Fibroblast of mammary gland (primary cell): Measurements from ENCODE around the gene CCL5.

Experiments
- DNase-seq: peaks from one replicate; pipeline ENCODE4 v3.0.0-alpha.2; 2010; ENCODE audit warnings: low read depth
- H3K4me3 ChIP-seq: 2 replicates; pipeline ENCODE4 v1.5.1; 2011; ENCODE audit warnings: low read depth, mild to moderate bottlenecking, low read length, moderate library complexity; ENCODE audit not compliant: control insufficient read depth
- CTCF ChIP-seq: conservative IDR thresholded peaks from 2 replicates; pipeline ENCODE4 v1.5.1; 2011; ENCODE audit warnings: low read depth, low read length, inconsistent platforms; ENCODE audit not compliant: control insufficient read depth, insufficient read depth

The CCL5 gene

GRCh38 chr17:35915153-35915964 is 35.2 kb upstream of the CCL5 start:
- DNase-seq: no peak
- TF ChIP-seq CTCF: no peak
- no peak overlapping the region for H3K4me3 ChIP-seq

- DNase-seq: no peak
- no peak for TF ChIP-seq CTCF
- no peak overlapping the region for H3K4me3 ChIP-seq
Observed at GRCh38 chr17:35914354-35914753, 34.2 kb upstream of the CCL5 start.

- TF ChIP-seq CTCF: no peak
- H3K4me3 ChIP-seq: no peak overlapping the region
- no peak for DNase-seq
Observed at GRCh38 chr17:35913609-35914008, 33.4 kb upstream of the CCL5 start.

- H3K4me3 ChIP-seq: no peak overlapping the region
- no peak for TF ChIP-seq CTCF
- DNase-seq: no peak
Observed at GRCh38 chr17:35912942-35913341, 32.8 kb upstream of the CCL5 start.

- no peak for TF ChIP-seq CTCF
- DNase-seq: no peak
- H3K4me3 ChIP-seq: no peak overlapping the region
Observed at GRCh38 chr17:35912339-35912912, 32.3 kb upstream of the CCL5 start.

GRCh38 chr17:35909408-35909807 is 29.2 kb upstream of the CCL5 start:
- no peak for TF ChIP-seq CTCF
- H3K4me3 ChIP-seq: no peak overlapping the region
- DNase-seq: no peak
